Stimulated activated CD4-positive, alpha-beta T cell treated with anti-CD3 and anti-CD28 coated beads, TNF-alpha, amount 100 ng/mL, for 4 hours (primary cell): Measurements from ENCODE around the gene ANXA11.

Source experiments
- DNase-seq, 3 experiments: peaks; one replicate each; pipeline ENCODE4 v3.0.0-alpha.2; 2020; ENCODE audit warnings: low read depth in 3 of 3

The ANXA11 gene

GRCh38 chr10:80104066-80104926 is 101.0 kb downstream of the ANXA11 start:
- no peak for DNase-seq
